ENCODE data around the gene NOS1AP.

The NOS1AP gene

GRCh38 chr1:162299018-162299417 is 229.5 kb downstream of the NOS1AP start:
- no peak for DNase-seq (ENCODE audit: low read depth in 2 of 2)

- DNase-seq (ENCODE audit: low read depth in 2 of 2): no peak
Observed at GRCh38 chr1:162300057-162300917, 230.8 kb downstream of the NOS1AP start.

GRCh38 chr1:162301696-162302095 is 232.2 kb downstream of the NOS1AP start:
- DNase-seq (ENCODE audit: low read depth in 2 of 2): no peak

- DNase-seq (ENCODE audit: low read depth in 2 of 2): no peak
Observed at GRCh38 chr1:162302306-162303003, 233.0 kb downstream of the NOS1AP start.

GRCh38 chr1:162303004-162303344 is 233.5 kb downstream of the NOS1AP start:
- no peak for DNase-seq (ENCODE audit: low read depth in 2 of 2)

GRCh38 chr1:162304736-162305135 is 235.2 kb downstream of the NOS1AP start:
- DNase-seq (ENCODE audit: low read depth in 2 of 2): no peak

- no peak for DNase-seq (ENCODE audit: low read depth in 2 of 2)
Observed at GRCh38 chr1:162305969-162306368, 236.5 kb downstream of the NOS1AP start.

- no peak for DNase-seq (ENCODE audit: low read depth in 2 of 2)
Observed at GRCh38 chr1:162310337-162310736, 240.8 kb downstream of the NOS1AP start.

- no peak for DNase-seq (ENCODE audit: low read depth in 2 of 2)
Observed at GRCh38 chr1:162314206-162314605, 244.7 kb downstream of the NOS1AP start.

GRCh38 chr1:162315673-162316072 is 246.2 kb downstream of the NOS1AP start:
- no peak for DNase-seq (ENCODE audit: low read depth in 2 of 2)

GRCh38 chr1:162316187-162316586 is 246.7 kb downstream of the NOS1AP start:
- no peak for DNase-seq (ENCODE audit: low read depth in 2 of 2)

- no peak for DNase-seq (ENCODE audit: low read depth in 2 of 2)
Observed at GRCh38 chr1:162317621-162318020, 248.1 kb downstream of the NOS1AP start.

GRCh38 chr1:162319493-162320175 is 250.1 kb downstream of the NOS1AP start:
- no peak for DNase-seq (ENCODE audit: low read depth in 2 of 2)

- DNase-seq (ENCODE audit: low read depth in 2 of 2): no peak
Observed at GRCh38 chr1:162321809-162322422, 252.4 kb downstream of the NOS1AP start.

- DNase-seq (ENCODE audit: low read depth in 2 of 2): no peak
Observed at GRCh38 chr1:162323023-162323422, 253.5 kb downstream of the NOS1AP start.

- DNase-seq (ENCODE audit: low read depth in 2 of 2): no peak
Observed at GRCh38 chr1:162324396-162324795, 254.9 kb downstream of the NOS1AP start.

- no peak for DNase-seq (ENCODE audit: low read depth in 2 of 2)
Observed at GRCh38 chr1:162326559-162326958, 257.1 kb downstream of the NOS1AP start.

GRCh38 chr1:162327144-162327787 is 257.8 kb downstream of the NOS1AP start:
- no peak for DNase-seq (ENCODE audit: low read depth in 2 of 2)

- DNase-seq (ENCODE audit: low read depth in 2 of 2): no peak
Observed at GRCh38 chr1:162327788-162328165, 258.3 kb downstream of the NOS1AP start.

- no peak for DNase-seq (ENCODE audit: low read depth in 2 of 2)
Observed at GRCh38 chr1:162328512-162328911, 259.0 kb downstream of the NOS1AP start.

GRCh38 chr1:162329826-162330225 is 260.3 kb downstream of the NOS1AP start:
- DNase-seq (ENCODE audit: low read depth in 2 of 2): no peak

GRCh38 chr1:162333991-162334390 is 264.5 kb downstream of the NOS1AP start:
- no peak for DNase-seq (ENCODE audit: low read depth in 2 of 2)

Data from stimulated activated CD8-positive, alpha-beta memory T cell treated with anti-CD3 and anti-CD28 coated beads, Interleukin-2, amount 100 ng/mL, for 1 hour (primary cell).